Testis (tissue), 3 donors: ENCODE data around the gene NPLOC4. TPM values are rescaled to one million over a fixed set of nuclear protein-coding genes. Genes with fewer than 3 reads are reported as not detected.

Experiments used
- DNase-seq: peaks from one replicate; pipeline ENCODE4 v3.0.0-alpha.2; 2019
- H3K27ac ChIP-seq, 2 donors: fragments of 200-600 bp; sonication (generic); one replicate each; pipeline ENCODE4 v1.5.1; 2019
- H3K27me3 ChIP-seq: fragments of 200-600 bp; sonication (generic); one replicate; pipeline ENCODE4 v1.5.1; 2019
- H3K36me3 ChIP-seq: fragments of 200-600 bp; sonication (generic); one replicate; pipeline ENCODE4 v1.5.1; 2017; ENCODE audit warnings: low read depth; ENCODE audit errors: missing control alignments
- H3K4me1 ChIP-seq: fragments of 200-600 bp; sonication (generic); one replicate; pipeline ENCODE4 v1.5.1; 2019
- H3K4me3 ChIP-seq, 2 donors: fragments of 200-600 bp; sonication (generic); one replicate each; pipeline ENCODE4 v1.5.1; 2017 to 2019
- H3K9me3 ChIP-seq: fragments of 200-600 bp; sonication (generic); one replicate; pipeline ENCODE4 v1.5.1; 2017
- CTCF ChIP-seq, 3 experiments: fragments of 450-650 bp in 2 of 3; fragments of 200-600 bp in 1 of 3; sonication (generic) in 1 of 3; IDR thresholded peaks; one replicate each; pipeline ENCODE4 v1.5.1; 2016 to 2019; ENCODE audit warnings: antibody characterized with exemption in 3 of 3, mild to moderate bottlenecking in 2 of 3, moderate library complexity in 1 of 3
- POLR2A ChIP-seq: fragments of 450-650 bp; IDR thresholded peaks from one replicate; pipeline ENCODE4 v1.6.1; 2017; ENCODE audit warnings: antibody characterized with exemption, mild to moderate bottlenecking, moderate library complexity
- WGBS, 2 donors: methylation state at CpG; one replicate each; pipeline ENCODE4 v1.1.5; 2018; 5-methylcytosine and 5-hydroxymethylcytosine counted together
- intact Hi-C: fragments of 100-400 bp; cut with DNase I; formaldehyde crosslinking; loops from one replicate; pipeline ENCODE4 v1.15.1; 2023; ENCODE audit warnings: low total_unique reads
- polyA plus RNA-seq: library from polyadenylated mRNA; stranded (reverse); fragments of 350-450 nt; fragmentation: Illumina TruSeq; extraction: RNeasy Lipid Tissue Mini Kit (QIAGEN cat#74804); gene quantifications from one replicate; pipeline ENCODE4 v1.2.3, GENCODE V29; 2014; ENCODE audit warnings: low read depth, low replicate concordance; ENCODE audit not compliant: insufficient read depth
- total RNA-seq, 2 donors: library from RNA; depleted of rRNA; stranded (reverse); fragments of >200 nt; gene quantifications; one replicate each; pipeline ENCODE4 v1.2.3, GENCODE V29; 2016

Gene NPLOC4
- total and polyA plus RNA-seq, 3 donors from 2014 or later, result 106 to 130 (median 122) TPM

GRCh38 chr17:81515530-81516041 lies 121.3 kb downstream of the NPLOC4 start:
- H3K27me3 ChIP-seq, result no peaks in the 10 kb centered on the region
- TF ChIP-seq POLR2A, result no peak
- no peak for TF ChIP-seq CTCF (IDR thresholded peaks at IDR 0.05)
- DNase-seq, result no peak
- H3K4me1 ChIP-seq, result peaks cover 39% of the 10 kb centered on the region
- no peaks in the 10 kb centered on the region for H3K36me3 ChIP-seq
- intact Hi-C loops, result no loop called here
- H3K4me3 ChIP-seq, result peak overlapping the region; percentile 74 to 96
- H3K27ac ChIP-seq, result peak overlapping the region; percentile 81 to 100
- no peaks in the 10 kb centered on the region for H3K9me3 ChIP-seq
- WGBS, 2 donors, result 57 to 61% methylated on average over 19 of the region's 19 CpGs

DNA sequence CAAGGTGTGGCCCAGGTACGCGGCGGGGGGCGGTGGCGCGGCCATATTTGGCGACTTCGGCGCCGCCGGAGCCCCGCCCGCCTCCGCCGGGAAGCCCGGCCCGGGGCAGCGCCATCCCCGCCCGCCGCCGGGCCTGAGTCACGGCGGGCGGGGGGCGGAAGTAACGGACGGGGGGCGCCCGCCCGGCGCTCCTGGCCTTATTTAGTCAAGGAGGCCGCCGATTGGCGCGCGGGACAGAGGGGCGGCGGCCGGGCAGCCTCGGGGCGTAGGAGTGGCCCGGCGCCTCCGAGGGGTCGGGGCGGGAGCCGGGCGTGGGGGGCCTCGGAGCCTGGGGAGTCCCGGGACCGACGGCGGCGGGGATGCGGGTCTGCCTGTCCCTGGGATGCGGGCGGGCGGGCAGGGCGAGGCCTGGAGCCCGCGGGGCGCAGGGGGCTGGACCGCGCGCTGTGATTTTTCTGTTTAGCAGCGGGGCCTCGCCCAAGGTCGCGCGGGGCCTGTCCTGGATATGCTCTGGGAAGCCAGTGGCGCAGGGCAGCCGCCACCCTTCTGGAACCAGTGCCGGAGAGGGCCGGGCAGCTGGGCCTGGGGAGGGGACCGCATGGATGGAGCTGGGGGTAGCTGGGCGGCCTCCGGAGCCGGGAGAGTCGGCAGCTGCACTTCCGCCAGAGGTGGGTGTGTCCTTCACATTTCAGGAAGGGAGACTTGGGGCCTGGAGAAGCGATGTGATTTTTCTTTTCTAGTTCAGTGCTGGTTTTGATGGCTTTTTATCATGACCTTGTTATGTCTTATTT lies 122.0 kb downstream of the NPLOC4 start:
- no peaks in the 10 kb centered on the region for H3K36me3 ChIP-seq
- intact Hi-C loops, result no loop called here
- peak overlapping the region; percentile 74 to 96 for H3K4me3 ChIP-seq
- H3K9me3 ChIP-seq, result no peaks in the 10 kb centered on the region
- TF ChIP-seq CTCF (IDR thresholded peaks at IDR 0.05) (no peak), POLR2A (no peak)
- peaks cover 39% of the 10 kb centered on the region for H3K4me1 ChIP-seq
- peak; percentile 83 for DNase-seq
- H3K27ac ChIP-seq, result peak overlapping the region; percentile 99 to 100
- no peaks in the 10 kb centered on the region for H3K27me3 ChIP-seq
- 2 to 5% methylated on average over 4 to 16 of the region's 82 CpGs for WGBS, 2 donors

- peak overlapping the region; percentile 99 to 100 for H3K27ac ChIP-seq
- intact Hi-C loops, result no loop called here
- WGBS, 2 donors, result no CpG with 5 or more reads among the region's 34 CpGs
These were observed 122.5 kb downstream of the NPLOC4 start for GRCh38 chr17:81514489-81514738.

GRCh38 chr17:81513753-81514488 lies 123.0 kb downstream of the NPLOC4 start:
- Histone ChIP-seq H3K27ac (peak overlapping the region; percentile 99 to 100), H3K4me3 (peak overlapping the region; percentile 74 to 96), H3K36me3 (no peaks in the 10 kb centered on the region), H3K9me3 (no peaks in the 10 kb centered on the region), H3K27me3 (no peaks in the 10 kb centered on the region), H3K4me1 (peaks cover 45% of the 10 kb centered on the region)
- intact Hi-C loops, result loop anchor here (2.0 kb wide), 1 partner anchor 115 kb away; no protein-coding TSS in a partner anchor
- WGBS, 2 donors, result 0 to 3% methylated on average over 18 to 59 of the region's 64 CpGs
- TF ChIP-seq CTCF (IDR thresholded peaks at IDR 0.05), result no peak
- peak; percentile 69 for DNase-seq

More at GRCh38 chr17:81514489-81514738, 122.5 kb downstream of the NPLOC4 start:
- TF ChIP-seq CTCF (IDR thresholded peaks at IDR 0.05) (no peak), POLR2A (no peak)
- no peaks in the 10 kb centered on the region for H3K36me3 ChIP-seq
- no peaks in the 10 kb centered on the region for H3K9me3 ChIP-seq
- peak overlapping the region; percentile 74 to 96 for H3K4me3 ChIP-seq
- no peaks in the 10 kb centered on the region for H3K27me3 ChIP-seq
- DNase-seq, result no peak
- peaks cover 44% of the 10 kb centered on the region for H3K4me1 ChIP-seq
